Anterior cingulate cortex (tissue), 58 donors: ENCODE measurements around the gene AGTPBP1.

Source experiments
- DNase-seq, 58 donors: peaks; one replicate each; lab custom pipeline; 2025; lab: John Stamatoyannopoulos, UW

The AGTPBP1 gene

DNA sequence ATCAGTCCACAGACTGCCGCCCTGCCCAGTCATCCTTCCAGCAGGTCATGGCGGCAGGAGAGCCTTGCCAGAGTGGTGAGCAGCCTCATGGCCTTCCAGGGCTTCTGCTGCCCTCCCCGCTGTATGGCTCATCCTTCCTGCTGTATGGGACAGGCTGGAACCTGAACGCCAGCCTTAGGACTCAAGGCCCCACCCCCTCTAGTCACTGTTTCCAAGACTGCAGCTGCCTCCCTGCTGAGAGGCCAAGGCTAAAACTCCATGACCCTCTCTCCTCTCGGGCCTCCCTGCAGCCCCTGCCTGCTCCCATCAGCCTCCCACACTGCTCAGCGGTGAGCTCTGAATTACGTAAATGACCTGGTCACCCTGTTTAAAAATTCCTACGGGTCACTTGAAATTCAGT, 227.5 kb downstream of the AGTPBP1 start:
- no peak for DNase-seq

DNA sequence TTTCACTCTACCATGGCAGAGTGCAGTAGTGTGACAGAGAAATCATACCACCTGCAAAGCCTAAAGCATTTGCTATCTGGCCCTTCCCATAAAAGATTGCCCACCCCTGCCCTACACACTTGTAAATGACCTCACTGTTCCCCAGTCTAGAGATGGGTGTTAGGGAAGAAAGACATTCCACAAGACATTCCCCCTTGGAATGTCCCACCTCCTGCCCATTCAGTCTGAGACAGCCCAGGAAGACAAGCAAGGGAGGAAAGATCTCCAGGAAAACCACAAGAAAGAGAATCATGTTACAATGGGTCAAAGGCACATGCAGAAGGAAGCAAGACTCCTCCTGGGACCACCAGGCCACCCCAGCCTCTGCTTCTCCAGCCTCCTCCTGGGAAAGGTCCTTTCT, 230.0 kb downstream of the AGTPBP1 start:
- no peak for DNase-seq

DNA sequence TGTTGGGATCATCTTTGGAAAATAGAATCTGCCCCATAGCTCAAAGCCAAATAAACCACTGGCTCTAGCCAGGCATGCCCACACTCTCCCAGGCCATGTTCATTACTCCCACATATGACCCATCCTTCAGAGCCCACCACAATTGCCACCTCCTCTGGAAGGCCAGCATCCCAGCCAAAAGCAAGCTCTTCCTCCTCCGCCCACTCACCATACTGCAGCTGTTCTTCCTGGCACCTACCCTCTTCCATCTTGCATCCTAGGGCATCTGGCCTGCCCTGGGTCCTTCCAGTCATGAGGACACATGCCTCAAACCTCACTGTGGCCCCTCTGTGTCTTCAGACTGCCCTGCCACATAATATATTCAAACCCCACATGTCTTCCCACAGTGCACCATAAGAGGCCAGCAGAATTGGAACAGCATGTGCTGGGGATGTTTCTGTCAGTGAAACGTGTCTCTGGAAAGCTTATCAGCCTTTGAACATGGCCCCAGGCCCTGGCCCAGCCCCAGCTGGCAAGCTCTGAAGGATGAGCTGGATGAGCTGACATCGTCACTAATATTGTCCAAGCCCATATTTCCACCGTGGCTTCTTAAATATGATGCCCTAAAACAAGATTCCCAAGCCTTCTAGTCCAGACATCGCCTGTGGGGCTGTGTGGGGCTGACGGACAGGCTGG, 230.8 kb downstream of the AGTPBP1 start:
- DNase-seq: no peak

DNA sequence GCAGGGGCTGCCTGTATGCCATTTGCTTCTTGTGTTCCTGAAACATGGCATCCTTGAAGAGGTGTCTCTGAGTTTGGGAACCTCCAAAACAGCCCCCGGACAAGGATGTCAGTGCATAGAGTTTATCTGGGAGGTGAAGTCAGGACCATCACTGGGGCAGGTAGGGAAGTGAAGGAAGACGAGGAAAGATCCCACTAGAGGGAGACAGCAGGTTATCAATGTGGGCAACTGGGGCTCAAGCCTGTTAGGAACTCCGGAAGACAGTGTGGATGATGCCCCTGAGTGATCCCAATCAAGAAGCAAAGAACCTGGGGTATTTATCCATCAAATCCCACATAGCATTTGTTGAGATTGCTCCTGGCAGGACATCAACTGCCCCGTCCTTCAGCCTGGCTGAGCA, 233.1 kb downstream of the AGTPBP1 start:
- no peak for DNase-seq

DNA sequence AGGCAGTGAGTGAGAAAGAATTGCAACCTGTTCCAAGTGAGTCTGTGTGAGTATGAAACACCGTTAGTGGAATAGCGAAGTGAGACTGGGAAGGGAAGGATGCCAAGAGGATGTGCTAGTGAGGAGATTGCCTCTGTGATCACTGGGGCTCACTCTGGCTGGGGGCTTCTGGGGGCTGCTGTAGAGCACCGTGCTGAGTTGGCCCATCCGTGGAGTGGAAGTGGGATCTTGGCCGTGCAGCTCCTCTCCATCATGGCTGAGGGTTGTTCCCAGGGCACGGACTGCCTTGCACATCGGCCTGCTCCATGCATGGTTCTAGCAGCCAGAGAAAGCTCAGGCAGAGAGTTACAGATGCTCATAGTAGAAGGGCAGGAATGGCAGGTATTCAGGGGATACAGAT, 236.1 kb downstream of the AGTPBP1 start:
- no peak for DNase-seq

DNA sequence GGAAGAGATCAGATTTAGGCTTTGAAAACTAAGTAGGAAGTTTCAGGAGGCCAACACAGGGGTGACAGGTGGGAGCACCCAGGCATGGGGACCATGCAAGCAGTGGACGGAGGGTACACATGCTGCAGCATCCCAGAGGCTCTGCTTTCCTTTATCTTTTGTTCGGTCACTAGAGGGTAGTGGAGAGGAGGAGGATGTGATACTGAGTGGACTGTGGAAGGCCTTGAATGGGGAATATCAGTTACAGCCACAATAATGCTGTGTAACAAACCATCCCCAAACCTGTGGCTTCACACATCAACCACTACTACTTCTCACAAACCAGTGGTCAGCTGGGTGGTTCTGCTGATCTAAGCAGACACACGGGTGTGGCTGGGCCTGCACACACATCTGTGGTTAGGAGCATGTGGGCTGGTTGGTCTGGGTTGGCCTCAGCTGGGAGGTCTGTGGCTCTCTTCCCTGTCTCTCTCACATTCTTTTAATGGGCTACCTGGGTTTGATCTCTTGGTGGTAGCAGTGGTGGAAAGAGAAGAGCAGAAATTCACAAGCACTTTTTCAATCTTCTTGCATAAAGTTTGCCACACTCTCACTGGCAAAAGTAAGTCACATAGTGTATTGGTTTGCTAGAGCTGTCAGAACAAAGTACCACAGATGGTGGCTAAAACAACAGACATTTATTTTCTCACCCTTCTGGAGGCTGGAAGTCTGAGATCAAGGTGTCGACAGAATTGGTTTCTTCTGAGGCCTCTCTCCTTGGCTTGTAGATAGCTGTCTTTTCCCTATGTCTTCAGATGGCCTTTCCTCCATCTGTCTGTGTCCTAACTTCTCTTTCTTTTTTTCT, 238.7 kb downstream of the AGTPBP1 start:
- no peak for DNase-seq

DNA sequence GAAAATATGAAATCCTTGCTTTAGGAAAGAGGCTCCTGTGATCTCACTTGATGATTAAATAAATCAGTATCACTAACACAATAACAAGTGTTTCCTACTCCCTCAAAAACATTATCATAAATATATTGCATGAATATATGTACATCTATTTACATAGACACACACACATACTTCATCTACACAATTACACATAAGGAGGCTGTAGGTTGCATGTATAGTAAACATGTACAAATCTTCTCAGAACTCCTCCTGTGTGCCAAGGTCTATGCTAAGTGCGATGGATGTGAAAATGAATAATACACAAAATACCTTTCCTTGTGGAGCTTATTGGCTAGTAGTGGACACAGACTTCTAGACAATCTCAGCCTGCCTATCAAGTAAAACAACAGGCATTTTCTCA, 239.9 kb downstream of the AGTPBP1 start:
- DNase-seq: no peak

DNA sequence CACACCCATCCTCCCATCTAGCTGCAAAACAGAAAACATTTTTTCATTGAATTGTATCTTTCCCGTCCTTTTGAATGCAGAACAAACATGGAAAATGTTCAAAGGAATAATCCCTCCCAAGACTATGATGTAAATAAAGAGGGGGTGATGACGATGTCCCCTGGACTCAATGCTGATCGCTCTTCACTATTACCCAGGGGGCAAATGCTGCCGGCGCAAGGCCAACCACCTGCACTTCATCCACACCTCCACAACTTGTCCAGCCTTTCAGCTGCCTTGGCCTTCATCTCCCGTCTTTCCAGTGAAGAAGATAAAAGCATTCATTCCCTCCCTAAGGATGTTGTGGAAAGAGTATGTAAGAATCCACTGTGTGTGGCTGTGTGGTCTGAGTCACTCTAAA, 240.3 kb downstream of the AGTPBP1 start:
- DNase-seq: no peak
